ENCODE measurements around the gene PCBP3. TPM values are rescaled to one million over a fixed set of nuclear protein-coding genes. Genes with fewer than 3 reads are reported as not detected.
"Not testable (repeated sequence)": the region's sequence is repeated elsewhere in the genome, so short reads cannot be mapped to it uniquely, and the experiment has no call there.

PCBP3 gene
- total RNA-seq, 2 experiments from 2014 or later, result 3.4 to 3.9 TPM

GRCh38 chr21:45618846-45619485, 24.6 kb upstream of the PCBP3 start:
- H3K4me1 Mint-ChIP-seq, result peaks cover 13% of the 10 kb centered on the region

GRCh38 chr21:45620201-45620923, 23.2 kb upstream of the PCBP3 start:
- no peak for DNase-seq
- H3K4me3 Mint-ChIP-seq, result no peak overlapping the region
- ChIA-PET POLR2A (interaction anchor here (1.4 kb wide), 1 partner anchor 148 kb away, joined by 4 read pairs; no protein-coding TSS in a partner anchor), CTCF (no interaction called here)
- peaks cover 2% of the 10 kb centered on the region for H3K9me3 Mint-ChIP-seq
- H3K27ac Mint-ChIP-seq, result no peak overlapping the region
- H3K4me1 Mint-ChIP-seq, result peaks cover 7% of the 10 kb centered on the region
- peaks cover 26% of the 10 kb centered on the region for H3K27me3 Mint-ChIP-seq
- no peaks in the 10 kb centered on the region for H3K36me3 Mint-ChIP-seq (ENCODE audit: low read depth)

More at GRCh38 chr21:45618846-45619485, 24.6 kb upstream of the PCBP3 start:
- ChIA-PET POLR2A (no interaction called here), CTCF (no interaction called here)
- Mint-ChIP-seq H3K36me3 (ENCODE audit: low read depth) (no peaks in the 10 kb centered on the region), H3K9me3 (peaks cover 2% of the 10 kb centered on the region), H3K27ac (no peak overlapping the region), H3K4me3 (no peak overlapping the region), H3K27me3 (peaks cover 23% of the 10 kb centered on the region)
- DNase-seq, result no peak

- H3K9me3 Mint-ChIP-seq; H3K4me3 Mint-ChIP-seq; H3K4me1 Mint-ChIP-seq; H3K27ac Mint-ChIP-seq; H3K36me3 Mint-ChIP-seq (ENCODE audit: low read depth); CTCF ChIA-PET; DNase-seq: not testable (repeated sequence)
- peaks cover 29% of the 10 kb centered on the region for H3K27me3 Mint-ChIP-seq
- POLR2A ChIA-PET, result interaction anchor here (1.4 kb wide), 1 partner anchor 147 kb away, joined by 4 read pairs; no protein-coding TSS in a partner anchor
These were observed 21.8 kb upstream of the PCBP3 start for GRCh38 chr21:45621435-45622331.

DNA sequence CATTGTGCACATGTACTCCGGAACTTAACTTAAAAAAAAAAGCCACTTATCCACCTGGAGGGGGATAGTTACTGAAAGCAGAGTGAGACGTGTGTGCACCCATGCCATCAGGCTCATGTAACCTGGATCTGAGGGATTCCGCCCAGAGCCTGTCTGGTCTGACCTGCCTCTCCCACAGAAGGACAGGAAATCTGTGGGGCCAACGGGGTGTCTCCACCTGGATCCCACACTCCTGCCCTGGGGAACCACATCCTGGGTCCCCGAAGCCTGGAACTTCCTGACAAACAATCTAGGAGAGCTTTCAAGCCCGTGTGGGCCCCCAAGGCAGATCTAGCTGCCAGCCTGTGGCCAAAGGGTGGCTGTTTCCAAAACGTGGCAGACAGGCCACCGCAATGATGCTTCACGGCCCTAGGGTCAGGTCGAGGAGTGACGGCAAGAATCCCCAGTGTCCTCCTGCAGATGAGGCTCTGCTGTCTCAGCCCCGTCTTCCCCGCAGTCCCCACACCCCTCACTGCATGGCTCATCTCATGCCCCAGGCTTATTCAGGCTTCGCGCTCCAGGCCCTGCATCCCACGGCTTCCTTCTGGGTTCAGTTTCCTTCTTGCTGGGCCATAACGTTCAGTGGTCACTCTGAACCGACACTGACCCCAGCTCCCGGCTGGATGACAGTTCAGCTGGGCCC, 21.0 kb upstream of the PCBP3 start:
- H3K4me3 Mint-ChIP-seq, result no peak overlapping the region
- H3K4me1 Mint-ChIP-seq, result no peaks in the 10 kb centered on the region
- no peaks in the 10 kb centered on the region for H3K36me3 Mint-ChIP-seq (ENCODE audit: low read depth)
- DNase-seq, result no peak
- peaks cover 2% of the 10 kb centered on the region for H3K9me3 Mint-ChIP-seq
- peaks cover 33% of the 10 kb centered on the region for H3K27me3 Mint-ChIP-seq
- CTCF ChIA-PET, result no interaction called here
- POLR2A ChIA-PET, result no interaction called here
- no peak overlapping the region for H3K27ac Mint-ChIP-seq

DNA sequence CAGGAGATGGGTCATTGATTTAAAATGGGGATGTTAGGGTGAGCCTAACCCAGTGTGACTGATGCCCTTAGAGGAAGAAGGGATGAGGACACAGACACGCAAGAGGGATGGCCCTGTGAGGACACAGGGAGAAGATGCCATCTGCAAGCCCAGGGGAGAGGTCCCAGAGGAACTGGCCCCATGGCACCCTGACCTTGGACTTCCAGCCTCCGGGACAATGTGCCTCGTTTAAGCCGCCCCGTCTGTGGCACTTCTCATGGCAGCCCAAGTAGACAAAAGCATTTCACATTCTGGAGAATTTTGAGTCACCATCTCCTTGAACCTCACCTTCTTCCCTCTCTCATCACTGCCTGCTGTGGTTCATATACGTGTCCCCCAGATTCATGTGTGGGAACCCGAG, 20.1 kb upstream of the PCBP3 start:
- ChIA-PET POLR2A (no interaction called here), CTCF (no interaction called here)
- Mint-ChIP-seq H3K4me1 (no peaks in the 10 kb centered on the region), H3K4me3 (no peak overlapping the region), H3K27ac (no peak overlapping the region), H3K27me3 (peaks cover 37% of the 10 kb centered on the region), H3K36me3 (ENCODE audit: low read depth) (no peaks in the 10 kb centered on the region), H3K9me3 (no peaks in the 10 kb centered on the region)
- DNase-seq, result no peak

GRCh38 chr21:45626127-45626526, 17.4 kb upstream of the PCBP3 start:
- DNase-seq; POLR2A ChIA-PET; H3K9me3 Mint-ChIP-seq; H3K4me3 Mint-ChIP-seq; H3K27ac Mint-ChIP-seq; H3K4me1 Mint-ChIP-seq; H3K36me3 Mint-ChIP-seq (ENCODE audit: low read depth); CTCF ChIA-PET: not testable (repeated sequence)
- H3K27me3 Mint-ChIP-seq, result peaks cover 31% of the 10 kb centered on the region

DNA sequence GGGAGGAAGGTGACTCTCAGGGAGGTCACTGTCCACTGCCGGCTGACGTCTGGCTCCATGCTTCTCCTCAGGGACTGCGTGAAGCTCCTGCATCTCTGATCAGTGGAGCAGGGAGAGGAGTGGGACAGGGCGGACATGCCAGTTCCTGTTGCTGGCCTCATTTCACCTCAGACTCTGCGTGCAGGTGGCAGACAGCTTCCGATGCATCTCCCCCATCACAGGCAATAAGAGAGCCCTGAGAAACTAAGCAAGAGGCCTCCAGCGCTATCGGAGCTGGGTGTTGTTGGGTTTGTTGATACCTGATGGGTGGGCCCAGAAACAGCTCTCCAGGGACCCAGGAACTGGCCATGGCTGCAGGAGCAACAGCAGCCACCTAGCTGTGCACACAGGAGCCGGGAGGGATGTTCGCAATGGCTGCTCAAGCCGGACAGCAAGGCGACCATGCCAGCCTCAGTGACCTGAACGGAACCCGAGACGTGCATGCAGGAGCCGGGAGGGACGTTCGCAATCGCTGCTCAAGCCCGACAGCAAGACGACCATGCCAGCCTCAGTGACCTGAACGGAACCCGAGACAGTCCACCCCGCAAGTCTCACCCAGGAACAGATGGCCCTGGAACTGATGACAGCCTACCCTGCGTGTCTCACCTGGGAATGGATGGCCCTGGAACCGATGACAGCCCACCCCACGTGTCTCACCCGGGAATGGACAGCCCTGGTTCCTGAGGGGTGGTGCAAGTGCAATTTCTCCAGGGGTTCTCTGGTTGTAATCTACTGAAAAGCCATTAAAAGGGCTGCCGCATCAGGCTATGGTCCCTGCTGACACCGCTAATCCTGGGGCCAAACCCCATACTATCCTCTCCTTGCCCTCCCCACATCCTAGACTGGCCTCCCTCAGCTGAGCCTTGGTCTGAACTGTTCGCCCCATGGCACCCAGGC, 14.2 kb upstream of the PCBP3 start:
- ChIA-PET POLR2A (no interaction called here), CTCF (no interaction called here)
- Mint-ChIP-seq H3K27ac (no peak overlapping the region), H3K4me1 (no peaks in the 10 kb centered on the region), H3K9me3 (no peaks in the 10 kb centered on the region), H3K27me3 (peaks cover 24% of the 10 kb centered on the region), H3K4me3 (no peak overlapping the region), H3K36me3 (ENCODE audit: low read depth) (no peaks in the 10 kb centered on the region)
- no peak for DNase-seq

DNA sequence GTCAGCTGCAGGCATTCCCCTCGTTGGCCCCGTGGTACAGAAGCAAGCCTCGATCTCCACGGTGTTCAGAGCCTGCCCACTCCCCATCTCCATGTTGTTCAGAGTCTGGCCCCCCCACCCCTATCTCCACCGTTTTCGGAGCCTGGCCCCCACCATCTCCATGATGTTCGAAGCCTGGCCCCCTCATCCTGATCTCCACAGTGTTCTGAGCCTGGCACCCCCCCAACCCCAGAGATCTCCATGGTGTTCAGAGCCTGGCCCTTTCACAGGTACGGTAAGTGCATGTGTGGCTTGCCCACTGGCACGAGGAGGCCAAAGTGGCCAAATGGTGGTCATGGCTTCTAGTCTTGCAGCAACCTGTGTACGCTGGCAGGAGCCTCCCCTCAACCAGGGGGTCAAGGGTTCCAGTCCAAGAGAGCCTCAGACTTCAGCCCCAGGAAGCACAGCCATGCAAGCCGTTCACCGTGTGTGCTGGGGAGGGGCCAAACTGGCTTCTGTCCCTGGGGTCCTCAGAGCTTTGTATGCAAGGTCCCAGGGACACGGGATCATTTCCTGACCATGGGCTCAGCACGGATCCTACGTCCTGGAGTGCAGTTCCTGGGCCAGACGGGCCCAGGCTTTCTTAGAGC, 13.3 kb upstream of the PCBP3 start:
- Mint-ChIP-seq H3K36me3 (ENCODE audit: low read depth) (no peaks in the 10 kb centered on the region), H3K4me3 (no peak overlapping the region), H3K4me1 (no peaks in the 10 kb centered on the region), H3K27ac (no peak overlapping the region), H3K9me3 (no peaks in the 10 kb centered on the region), H3K27me3 (peaks cover 17% of the 10 kb centered on the region)
- DNase-seq, result no peak
- ChIA-PET POLR2A (no interaction called here), CTCF (no interaction called here)

DNA sequence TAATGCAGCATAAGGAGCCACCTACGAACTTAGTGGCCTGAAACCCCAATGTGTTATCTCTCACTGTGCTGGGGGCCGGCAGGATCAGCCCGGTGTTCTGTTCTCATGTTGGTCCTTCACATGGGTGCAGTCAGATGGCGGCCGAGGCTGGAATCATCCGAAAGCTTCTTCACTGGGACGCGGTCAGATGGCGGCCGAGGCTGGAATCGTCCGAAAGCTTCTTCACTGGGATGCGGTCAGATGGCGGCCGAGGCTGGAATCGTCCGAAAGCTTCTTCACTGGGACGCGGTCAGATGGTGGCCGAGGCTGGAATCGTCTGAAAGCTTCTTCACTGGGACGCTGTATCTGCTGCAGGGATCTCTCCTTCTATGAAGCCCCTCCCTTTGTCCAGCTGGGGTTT, 12.6 kb upstream of the PCBP3 start:
- Mint-ChIP-seq H3K36me3 (ENCODE audit: low read depth) (no peaks in the 10 kb centered on the region), H3K4me3 (no peak overlapping the region), H3K4me1 (no peaks in the 10 kb centered on the region), H3K27me3 (peaks cover 14% of the 10 kb centered on the region), H3K9me3 (no peaks in the 10 kb centered on the region), H3K27ac (no peak overlapping the region)
- CTCF ChIA-PET, result no interaction called here
- POLR2A ChIA-PET, result no interaction called here
- DNase-seq, result no peak

DNA sequence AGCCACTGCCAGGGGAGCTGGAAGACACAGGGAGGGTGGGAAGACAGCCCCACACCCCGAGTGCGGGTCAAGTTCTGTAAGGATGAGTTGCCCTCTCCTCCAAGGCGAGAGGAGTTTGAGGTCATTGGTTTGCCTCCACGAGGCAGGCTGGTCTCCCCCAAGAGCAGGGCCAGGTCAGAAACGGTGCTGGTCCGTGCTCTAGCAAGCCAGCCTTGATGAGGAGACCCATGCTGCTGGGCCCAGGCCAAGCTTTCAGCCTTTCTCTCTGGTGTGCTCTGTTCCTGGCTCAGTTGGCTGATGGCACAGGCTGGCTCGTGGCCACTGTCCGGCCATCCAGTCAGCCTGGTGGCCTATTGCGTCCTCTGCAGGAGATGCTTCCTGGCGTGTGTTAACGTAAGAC, 12.0 kb upstream of the PCBP3 start:
- Mint-ChIP-seq H3K4me3 (no peak overlapping the region), H3K9me3 (no peaks in the 10 kb centered on the region), H3K27me3 (peaks cover 9% of the 10 kb centered on the region), H3K4me1 (no peaks in the 10 kb centered on the region), H3K36me3 (ENCODE audit: low read depth) (no peaks in the 10 kb centered on the region), H3K27ac (no peak overlapping the region)
- POLR2A ChIA-PET, result no interaction called here
- CTCF ChIA-PET, result no interaction called here
- no peak for DNase-seq

DNA sequence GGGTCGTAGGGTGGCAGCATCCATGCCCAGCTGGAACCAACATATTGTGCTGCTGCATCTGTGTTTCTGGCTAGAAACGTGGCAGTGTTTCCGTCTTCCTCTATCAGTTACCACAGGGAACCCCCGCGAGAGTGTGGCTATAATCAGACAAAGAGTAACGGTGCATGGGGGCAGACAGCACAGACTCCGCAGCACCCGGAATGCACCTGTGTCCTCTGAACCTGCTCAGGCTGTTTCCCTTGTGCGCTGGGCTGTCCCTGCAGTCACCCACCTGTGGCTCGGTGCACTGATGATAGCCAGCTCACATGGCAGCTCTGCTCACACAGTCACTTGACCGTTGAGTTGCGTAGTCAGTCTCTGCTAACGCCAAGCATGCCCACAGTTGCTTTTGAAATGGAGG, 11.4 kb upstream of the PCBP3 start:
- CTCF ChIA-PET, result no interaction called here
- H3K4me1 Mint-ChIP-seq, result no peaks in the 10 kb centered on the region
- H3K9me3 Mint-ChIP-seq, result no peaks in the 10 kb centered on the region
- H3K27ac Mint-ChIP-seq, result no peak overlapping the region
- H3K36me3 Mint-ChIP-seq (ENCODE audit: low read depth), result no peaks in the 10 kb centered on the region
- POLR2A ChIA-PET, result no interaction called here
- no peak for DNase-seq
- no peak overlapping the region for H3K4me3 Mint-ChIP-seq
- peaks cover 6% of the 10 kb centered on the region for H3K27me3 Mint-ChIP-seq

- Mint-ChIP-seq H3K9me3 (no peaks in the 10 kb centered on the region), H3K36me3 (ENCODE audit: low read depth) (no peaks in the 10 kb centered on the region), H3K4me1 (no peaks in the 10 kb centered on the region), H3K4me3 (no peak overlapping the region), H3K27me3 (peaks cover 4% of the 10 kb centered on the region), H3K27ac (no peak overlapping the region)
- DNase-seq, result no peak
- ChIA-PET CTCF (no interaction called here), POLR2A (no interaction called here)
These were observed 10.8 kb upstream of the PCBP3 start for GRCh38 chr21:45632637-45633251.
